Measurements from ENCODE around the gene UPK3BL2.
"Not testable (repeated sequence)": the region's sequence is repeated elsewhere in the genome, so short reads cannot be mapped to it uniquely, and the experiment has no call there.

GRCh38 chr7:102512642-102513221 lies 30.8 kb downstream of the UPK3BL2 start:
- not testable (repeated sequence) for TF ChIP-seq EP300, CTCF, POLR2AphosphoS5, POLR2A (IDR thresholded peaks at IDR 0.05)

Data from suprapubic skin (tissue), 4 donors.